ENCODE results near the gene SOCS7. TPM values are rescaled to one million over a fixed set of nuclear protein-coding genes. Genes with fewer than 3 reads are reported as not detected.

Gene SOCS7
- total and polyA plus RNA-seq, 10 of the 15 experiments (the other 5 are each of a cell fraction or from before 2014, with no cell fraction given) = 0.68 to 12.8 (median 7.3) TPM

- no peak overlapping the region for H3K27ac ChIP-seq (ENCODE audit: control insufficient read depth, insufficient read depth)
- RAD21 ChIA-PET (ENCODE audit: unreplicated experiment) = interaction anchor here (0.9 kb wide), 1 partner anchor 49 kb away, joined by 3 read pairs; no protein-coding TSS in a partner anchor
- H3K4me3 ChIP-seq = no peak overlapping the region
- SMC1A ChIA-PET (ENCODE audit: uncharacterized antibody, unreplicated experiment) = no interaction called here
- DNase-seq (ENCODE audit: low read depth, low spot score) (no peak), FAIRE-seq (no peak), ATAC-seq (no peak)
- H3K79me2 ChIP-seq (ENCODE audit: control insufficient read depth, insufficient read depth, low read length) = no peaks in the 10 kb centered on the region
- CTCF ChIA-PET = interaction anchor here (1.0 to 7.5 kb wide), 3 partner anchors 9 to 50 kb away, joined by 3 to 50 read pairs (median 3); no protein-coding TSS in a partner anchor
- no peak overlapping the region for H3K9ac ChIP-seq (ENCODE audit: control insufficient read depth, insufficient read depth, low read length)
- intact Hi-C loops (cut with micrococcal nuclease; ENCODE audit: unreplicated experiment) (no loop called here), in situ Hi-C loops (cut with MboI) (no loop called here)
- no peaks in the 10 kb centered on the region for H4K20me1 ChIP-seq (ENCODE audit: control insufficient read depth, insufficient read depth)
- H3K4me1 ChIP-seq (ENCODE audit: control insufficient read depth, insufficient read depth, low read length) = no peaks in the 10 kb centered on the region
- no peaks in the 10 kb centered on the region for H3K9me3 ChIP-seq (replicated peaks; ENCODE audit: control insufficient read depth, insufficient read depth, low read length)
- peaks cover 2 to 9% of the 10 kb centered on the region in 2 experiments for H3K36me3 ChIP-seq (ENCODE audit: control insufficient read depth in 2 of 2, insufficient read depth in 2 of 2, low read length in 1 of 2)
- no peak overlapping the region for H2AFZ ChIP-seq (ENCODE audit: control insufficient read depth, low read depth, low read length)
- H3K27me3 ChIP-seq (replicated peaks in 1 of 2; ENCODE audit: control insufficient read depth in 2 of 2, insufficient read depth in 2 of 2, low read length in 1 of 2) = no peaks in the 10 kb centered on the region
- POLR2A ChIA-PET = interaction anchor here (1.2 kb wide), 1 partner anchor 9 kb away, joined by 4 read pairs; no protein-coding TSS in a partner anchor
- BruUV-seq (replicated peaks) = no TSS peak
- 97% methylated on average over 8 of the region's 8 CpGs for WGBS (ENCODE audit: insufficient coverage, insufficient replicate concordance, low lambda C conversion rate, missing lambda C conversion rate)
- no peak overlapping the region for H3K4me2 ChIP-seq (ENCODE audit: control insufficient read depth, insufficient read depth)
- TF ChIP-seq USF1 (IDR thresholded peaks at IDR 0.05; ENCODE audit: borderline replicate concordance, extremely low read length, insufficient read depth, low read depth, low read length) (no peak), TARDBP (IDR thresholded peaks at IDR 0.05; ENCODE audit: borderline replicate concordance) (no peak)
Measured at GRCh38 chr17:38364741-38365140, 13.1 kb downstream of the SOCS7 start.

- intact Hi-C loops (cut with micrococcal nuclease; ENCODE audit: unreplicated experiment) = no loop called here
- ChIA-PET CTCF (no interaction called here), SMC1A (ENCODE audit: uncharacterized antibody, unreplicated experiment) (interaction anchor here (1.2 kb wide), 1 partner anchor 10 kb away, joined by 6 read pairs; no protein-coding TSS in a partner anchor), RAD21 (ENCODE audit: unreplicated experiment) (no interaction called here), POLR2A (no interaction called here)
- H3K36me3 ChIP-seq (ENCODE audit: control insufficient read depth in 2 of 2, insufficient read depth in 2 of 2, low read length in 1 of 2) = peaks cover 2 to 13% of the 10 kb centered on the region in 2 experiments; a peak in 3 of 4 replicates
- in situ Hi-C loops (cut with MboI) = no loop called here
- H4K20me1 ChIP-seq (ENCODE audit: control insufficient read depth, insufficient read depth) = no peaks in the 10 kb centered on the region
- H3K27me3 ChIP-seq (replicated peaks in 1 of 2; ENCODE audit: control insufficient read depth in 2 of 2, insufficient read depth in 2 of 2, low read length in 1 of 2) = no peaks in the 10 kb centered on the region
- 73% methylated on average over 7 of the region's 8 CpGs for WGBS (ENCODE audit: insufficient coverage, insufficient replicate concordance, low lambda C conversion rate, missing lambda C conversion rate)
- no peak for DNase-seq (ENCODE audit: low read depth, low spot score)
- no peak overlapping the region for H3K4me3 ChIP-seq
- TF ChIP-seq MTA2 (IDR thresholded peaks at IDR 0.05; ENCODE audit: low read depth) (no peak), MXI1 (IDR thresholded peaks at IDR 0.05; ENCODE audit: low read depth, low read length) (no peak), PBX3 (IDR thresholded peaks at IDR 0.05; ENCODE audit: insufficient replicate concordance, low read depth, low read length) (no peak), ZNF274 (IDR thresholded peaks at IDR 0.05; ENCODE audit: insufficient read depth, insufficient read length) (no peak), SMARCA5 (IDR thresholded peaks at IDR 0.05) (no peak), BACH1 (IDR thresholded peaks at IDR 0.05; ENCODE audit: borderline replicate concordance) (no peak), KDM1A (IDR thresholded peaks at IDR 0.05; ENCODE audit: borderline replicate concordance) (no peak)
- H3K27ac ChIP-seq (ENCODE audit: control insufficient read depth, insufficient read depth) = no peak overlapping the region
- H3K79me2 ChIP-seq (ENCODE audit: control insufficient read depth, insufficient read depth, low read length) = no peaks in the 10 kb centered on the region
- H3K9ac ChIP-seq (ENCODE audit: control insufficient read depth, insufficient read depth, low read length) = no peak overlapping the region
- H2AFZ ChIP-seq (ENCODE audit: control insufficient read depth, low read depth, low read length) = no peak overlapping the region
- no peak for ATAC-seq
- no TSS peak for BruUV-seq (replicated peaks)
- H3K4me2 ChIP-seq (ENCODE audit: control insufficient read depth, insufficient read depth) = no peak overlapping the region
- H3K9me3 ChIP-seq (replicated peaks; ENCODE audit: control insufficient read depth, insufficient read depth, low read length) = no peaks in the 10 kb centered on the region
- H3K4me1 ChIP-seq (ENCODE audit: control insufficient read depth, insufficient read depth, low read length) = no peaks in the 10 kb centered on the region
- FAIRE-seq = no peak
Measured at GRCh38 chr17:38369124-38369886, 17.7 kb downstream of the SOCS7 start.

All from GM12878 (cell line).